Thymus (tissue), 11 donors: ENCODE measurements around the gene MED4. TPM values are rescaled to one million over a fixed set of nuclear protein-coding genes. Genes with fewer than 3 reads are reported as not detected.

ENCODE experiments used
- DNase-seq, 9 donors: peaks; one replicate each; pipeline ENCODE4 v3.0.0-alpha.2; 2013; ENCODE audit warnings: low spot score in 9 of 9, low read depth in 6 of 9, missing footprints in 1 of 9
- H3K27ac ChIP-seq, 2 donors: one replicate each; pipeline ENCODE4 v1.5.1; 2013; ENCODE audit warnings: control low read depth in 1 of 2, low read depth in 1 of 2, low read length in 1 of 2, mild to moderate bottlenecking in 1 of 2, moderate library complexity in 1 of 2
- H3K27me3 ChIP-seq, 2 donors: one replicate each; pipeline ENCODE4 v1.5.1; 2013; ENCODE audit warnings: low read length in 1 of 2; ENCODE audit not compliant: control insufficient read depth in 2 of 2, insufficient read depth in 1 of 2
- H3K36me3 ChIP-seq, 2 donors: one replicate each; pipeline ENCODE4 v1.5.1; 2013; ENCODE audit warnings: low read length in 1 of 2, mild to moderate bottlenecking in 1 of 2, moderate library complexity in 1 of 2; ENCODE audit not compliant: control insufficient read depth in 2 of 2, insufficient read depth in 2 of 2
- H3K4me1 ChIP-seq, 2 donors: one replicate each; pipeline ENCODE4 v1.5.1; 2013; ENCODE audit warnings: low read length in 2 of 2; ENCODE audit not compliant: control insufficient read depth in 2 of 2, insufficient read depth in 2 of 2
- H3K4me3 ChIP-seq, 2 donors: one replicate each; pipeline ENCODE4 v1.5.1; 2013; ENCODE audit warnings: low read length in 2 of 2, control low read depth in 1 of 2, mild to moderate bottlenecking in 1 of 2
- H3K9me3 ChIP-seq, 2 donors: one replicate each; pipeline ENCODE4 v1.5.1; 2013; ENCODE audit warnings: low read length in 1 of 2, mild to moderate bottlenecking in 1 of 2; ENCODE audit not compliant: control insufficient read depth in 2 of 2, insufficient read depth in 1 of 2
- whole genome bisulfite sequencing: extraction: QIAGEN DNeasy Blood & Tissue Kit; methylation state at CpG from one replicate; pipeline ENCODE4 v1.1.7; 2013; 5-methylcytosine and 5-hydroxymethylcytosine counted together
- polyA plus RNA-seq: library from polyadenylated mRNA; stranded (reverse); fragments of 200-250 nt; gene quantifications from one replicate; pipeline ENCODE4 v1.2.3, GENCODE V29; 2013
- total RNA-seq: library from RNA; stranded (reverse); fragments of 120-200 nt; gene quantifications from one replicate; pipeline ENCODE4 v1.2.4, GENCODE V29; 2013
- donor health status: healthy.

MED4 gene
- total and polyA plus RNA-seq, 2 donors, result 45.3 to 97.3 TPM

DNA sequence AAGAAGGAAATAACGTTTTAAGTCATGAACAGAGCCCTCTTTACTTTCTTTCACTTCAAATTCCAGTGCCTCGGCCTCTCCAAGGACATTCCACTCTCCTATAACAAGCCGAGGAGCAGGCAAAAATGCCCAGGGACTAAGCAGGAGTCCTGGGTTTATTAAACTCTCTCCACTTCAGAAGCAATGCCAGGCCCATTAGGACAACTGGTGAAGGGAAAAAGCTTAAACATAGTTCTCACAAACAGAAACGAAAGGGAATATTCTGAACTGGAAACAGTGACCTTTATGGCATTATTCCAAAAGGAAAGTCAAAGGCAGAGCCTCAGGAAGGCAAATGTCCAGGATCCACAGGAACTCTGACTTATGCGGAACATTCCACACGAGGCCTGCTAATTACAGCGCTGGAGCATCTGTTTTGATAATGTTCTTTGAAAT lies 30.9 kb upstream of the MED4 start:
- H3K27me3 ChIP-seq, result no peaks in the 10 kb centered on the region
- H3K4me1 ChIP-seq, result peaks cover 0 to 13% of the 10 kb centered on the region in 2 donors
- H3K9me3 ChIP-seq, result no peaks in the 10 kb centered on the region
- no peak overlapping the region for H3K4me3 ChIP-seq
- H3K36me3 ChIP-seq, result no peaks in the 10 kb centered on the region
- 90% methylated on average over 7 of the region's 7 CpGs for WGBS
- peak overlapping the region in 1 of 2 donors; percentile 33 for H3K27ac ChIP-seq
- DNase-seq, result no peak

DNA sequence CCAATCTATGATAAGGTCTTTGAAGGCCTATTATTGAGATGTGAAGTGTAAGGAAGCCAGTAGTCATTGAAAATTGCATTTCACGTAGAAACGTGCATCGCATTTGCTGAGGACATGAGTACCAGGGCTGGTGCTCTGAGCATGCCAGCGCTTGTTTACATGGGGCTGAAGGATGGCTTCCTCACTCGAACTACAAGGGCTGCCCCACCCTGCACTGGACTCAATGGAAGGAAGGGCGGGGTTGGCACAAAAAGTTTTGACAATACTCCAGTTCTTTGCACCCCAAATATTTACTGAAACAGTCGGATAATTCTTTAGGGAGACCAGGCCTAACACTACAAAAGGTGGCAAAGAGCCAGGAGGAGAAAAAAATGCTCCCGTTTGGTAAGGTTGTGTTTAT lies 28.9 kb upstream of the MED4 start:
- H3K27ac ChIP-seq, result no peak overlapping the region
- 96% methylated on average over 8 of the region's 8 CpGs for WGBS
- H3K4me1 ChIP-seq, result peaks cover 0 to 9% of the 10 kb centered on the region in 2 donors
- no peaks in the 10 kb centered on the region for H3K9me3 ChIP-seq
- no peaks in the 10 kb centered on the region for H3K36me3 ChIP-seq
- no peaks in the 10 kb centered on the region for H3K27me3 ChIP-seq
- H3K4me3 ChIP-seq, result no peak overlapping the region
- DNase-seq, result no peak

DNA sequence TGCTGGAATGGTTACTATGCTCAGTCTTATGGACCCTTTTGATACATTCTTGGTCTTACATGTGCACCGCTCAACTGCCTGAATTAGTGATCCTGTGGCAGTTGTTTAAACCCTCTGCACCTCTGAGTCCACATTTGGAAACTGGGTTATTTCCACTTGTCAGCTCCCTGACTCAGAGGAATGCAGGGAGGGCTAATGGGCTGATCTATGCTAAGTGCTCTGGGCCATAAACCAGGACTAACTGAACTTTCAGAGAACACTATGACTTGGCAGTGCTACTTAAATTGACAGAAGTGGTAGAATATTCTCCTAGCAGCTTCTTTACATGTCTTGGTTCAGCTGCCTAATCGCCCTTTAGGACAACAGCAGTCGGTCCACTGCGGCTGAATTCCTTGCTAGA lies 26.8 kb upstream of the MED4 start:
- WGBS, result over 99% methylated on average over 4 of the region's 4 CpGs
- DNase-seq, result no peak
- H3K4me1 ChIP-seq, result no peaks in the 10 kb centered on the region
- H3K4me3 ChIP-seq, result no peak overlapping the region
- H3K36me3 ChIP-seq, result no peaks in the 10 kb centered on the region
- no peaks in the 10 kb centered on the region for H3K9me3 ChIP-seq
- H3K27ac ChIP-seq, result no peak overlapping the region
- H3K27me3 ChIP-seq, result no peaks in the 10 kb centered on the region

DNA sequence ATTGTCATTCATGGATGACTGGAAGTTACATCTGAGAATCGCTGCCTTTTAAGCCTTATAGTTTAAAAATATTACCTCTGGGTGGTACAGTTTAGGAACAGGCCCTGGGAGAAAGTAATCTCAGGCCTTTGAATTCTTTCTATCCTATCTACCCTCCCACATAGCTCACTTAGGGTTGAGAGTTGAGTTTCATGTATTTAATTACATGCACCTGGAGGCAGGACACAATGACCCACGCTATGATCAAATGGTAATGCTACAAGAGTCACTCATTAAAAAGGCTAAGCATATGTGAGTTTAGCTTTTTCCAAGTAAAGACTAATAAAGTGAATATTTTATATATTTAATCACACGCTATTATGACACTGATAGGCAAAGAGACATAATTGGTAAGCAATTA lies 25.3 kb upstream of the MED4 start:
- WGBS, result 92% methylated on average over 3 of the region's 3 CpGs
- Histone ChIP-seq H3K36me3 (no peaks in the 10 kb centered on the region), H3K27me3 (no peaks in the 10 kb centered on the region), H3K4me3 (no peak overlapping the region), H3K27ac (no peak overlapping the region), H3K4me1 (no peaks in the 10 kb centered on the region), H3K9me3 (no peaks in the 10 kb centered on the region)
- no peak for DNase-seq

DNA sequence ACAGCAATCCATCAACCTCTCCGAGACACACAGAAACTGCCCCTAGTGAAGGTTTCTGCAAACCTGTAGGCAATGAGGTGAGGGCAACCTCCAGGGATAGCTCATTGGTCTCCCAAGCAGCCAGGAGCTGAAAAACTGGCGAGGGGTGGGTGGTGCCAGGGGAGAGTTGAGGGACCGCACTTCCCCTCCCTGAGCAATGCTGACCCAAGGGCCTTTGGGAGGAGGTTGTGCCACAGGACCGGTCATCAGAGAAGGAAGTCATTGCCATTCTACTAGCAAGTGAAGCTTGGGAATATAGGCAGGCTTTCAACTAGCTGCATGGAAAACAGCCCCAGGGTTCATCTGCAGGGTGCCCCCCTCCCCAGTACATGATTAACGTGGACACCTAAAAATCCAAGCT lies 23.1 kb upstream of the MED4 start:
- no peaks in the 10 kb centered on the region for H3K36me3 ChIP-seq
- WGBS, result 95% methylated on average over 5 of the region's 5 CpGs

DNA sequence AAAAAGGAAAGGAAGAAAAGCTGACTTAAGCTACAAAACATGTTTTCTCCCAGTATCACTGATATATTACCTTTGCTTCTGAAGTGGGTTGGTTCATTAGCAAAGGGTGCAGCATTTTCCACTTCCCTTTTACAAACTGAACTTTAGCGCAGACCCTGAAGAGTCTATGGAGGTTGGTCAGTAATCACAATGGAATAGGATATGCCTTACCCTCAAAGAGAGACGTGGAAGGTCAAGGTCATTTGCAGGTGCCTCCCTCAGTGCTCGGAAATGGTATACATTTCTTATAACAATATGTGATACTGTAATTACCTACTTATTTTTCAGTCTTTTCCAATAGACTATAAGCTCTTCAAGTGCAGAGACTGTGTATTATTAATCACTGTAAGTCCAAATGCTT lies 21.9 kb upstream of the MED4 start:
- no peaks in the 10 kb centered on the region for H3K36me3 ChIP-seq
- H3K9me3 ChIP-seq, result peaks cover 0 to 1% of the 10 kb centered on the region in 2 donors
- WGBS, result 65% methylated on average over 3 of the region's 3 CpGs
- no peak for DNase-seq
- no peak overlapping the region for H3K4me3 ChIP-seq
- H3K4me1 ChIP-seq, result no peaks in the 10 kb centered on the region
- no peak overlapping the region for H3K27ac ChIP-seq
- no peaks in the 10 kb centered on the region for H3K27me3 ChIP-seq

More for the DNA sequence above, 23.1 kb upstream of the MED4 start:
- Histone ChIP-seq H3K4me1 (no peaks in the 10 kb centered on the region), H3K27me3 (no peaks in the 10 kb centered on the region), H3K9me3 (peaks cover 0 to 1% of the 10 kb centered on the region in 2 donors), H3K27ac (no peak overlapping the region), H3K4me3 (no peak overlapping the region)
- DNase-seq, result no peak

DNA sequence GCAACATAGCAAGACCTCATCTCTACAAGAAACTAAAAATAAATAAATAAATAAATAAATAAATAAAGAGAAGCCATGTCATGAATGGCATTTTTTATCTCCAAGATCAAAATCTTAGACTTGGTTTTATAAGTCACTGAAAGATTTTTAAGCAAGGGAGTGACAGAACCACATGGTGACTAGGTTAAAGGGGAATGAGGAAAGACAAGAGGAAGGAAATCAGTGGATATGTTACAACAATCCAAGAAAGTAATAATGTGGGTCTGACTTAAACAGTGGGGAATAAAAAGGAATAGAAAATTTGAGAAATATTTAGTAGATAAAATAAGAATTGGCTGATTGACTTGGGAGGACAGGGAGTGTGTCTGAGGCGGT lies 18.8 kb upstream of the MED4 start:
- H3K4me3 ChIP-seq, result no peak overlapping the region
- WGBS, result 98% methylated on average over 1 of the region's 1 CpG
- peaks cover 0 to 1% of the 10 kb centered on the region in 2 donors for H3K9me3 ChIP-seq

DNA sequence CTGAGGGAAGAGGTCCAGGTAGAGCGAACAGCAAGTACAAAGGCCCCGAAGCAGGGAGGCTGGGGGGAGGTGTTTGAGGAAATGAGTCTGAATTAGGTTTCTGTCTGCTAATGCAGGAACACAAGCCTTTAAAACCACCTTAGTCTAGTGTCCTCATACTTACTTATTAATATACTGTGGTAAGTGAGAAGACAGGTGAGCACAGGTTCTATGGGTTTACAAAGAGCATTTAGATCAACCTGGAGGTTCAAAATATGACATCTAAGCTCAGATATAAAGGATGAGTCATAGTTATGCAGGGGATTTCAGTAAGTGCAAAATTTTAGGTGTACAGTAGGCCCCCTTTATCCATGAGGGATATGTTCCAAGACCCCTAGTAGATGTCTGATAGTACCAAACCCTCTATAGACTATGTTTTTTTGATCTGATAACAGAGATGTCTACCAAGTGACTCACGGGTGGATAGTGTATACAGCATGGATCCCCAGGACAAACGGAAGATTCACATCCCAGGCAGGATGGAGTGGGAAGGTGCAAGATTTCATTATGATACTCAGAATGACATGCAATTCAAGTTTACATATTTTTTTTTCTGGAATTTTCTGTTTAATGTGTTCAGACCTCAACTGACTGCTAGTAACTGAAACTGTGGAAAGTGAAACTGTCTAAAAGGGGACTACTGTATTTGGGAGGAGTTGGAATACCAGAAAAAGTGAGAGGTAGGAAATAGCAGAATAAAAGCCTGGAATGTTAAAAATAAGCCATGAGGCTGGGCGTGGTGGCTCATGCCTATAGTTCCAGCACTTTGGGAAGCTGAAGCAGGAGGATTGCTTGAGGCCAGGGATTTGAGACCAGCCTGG lies 18.2 kb upstream of the MED4 start:
- Histone ChIP-seq H3K9me3 (peaks cover 0 to 1% of the 10 kb centered on the region in 2 donors), H3K27ac (no peak overlapping the region), H3K36me3 (no peaks in the 10 kb centered on the region), H3K4me1 (no peaks in the 10 kb centered on the region), H3K4me3 (no peak overlapping the region), H3K27me3 (no peaks in the 10 kb centered on the region)
- no peak for DNase-seq
- 93% methylated on average over 5 of the region's 5 CpGs for WGBS

More for the DNA sequence above, 18.8 kb upstream of the MED4 start:
- DNase-seq, result no peak
- Histone ChIP-seq H3K27me3 (no peaks in the 10 kb centered on the region), H3K36me3 (no peaks in the 10 kb centered on the region), H3K27ac (no peak overlapping the region), H3K4me1 (no peaks in the 10 kb centered on the region)

DNA sequence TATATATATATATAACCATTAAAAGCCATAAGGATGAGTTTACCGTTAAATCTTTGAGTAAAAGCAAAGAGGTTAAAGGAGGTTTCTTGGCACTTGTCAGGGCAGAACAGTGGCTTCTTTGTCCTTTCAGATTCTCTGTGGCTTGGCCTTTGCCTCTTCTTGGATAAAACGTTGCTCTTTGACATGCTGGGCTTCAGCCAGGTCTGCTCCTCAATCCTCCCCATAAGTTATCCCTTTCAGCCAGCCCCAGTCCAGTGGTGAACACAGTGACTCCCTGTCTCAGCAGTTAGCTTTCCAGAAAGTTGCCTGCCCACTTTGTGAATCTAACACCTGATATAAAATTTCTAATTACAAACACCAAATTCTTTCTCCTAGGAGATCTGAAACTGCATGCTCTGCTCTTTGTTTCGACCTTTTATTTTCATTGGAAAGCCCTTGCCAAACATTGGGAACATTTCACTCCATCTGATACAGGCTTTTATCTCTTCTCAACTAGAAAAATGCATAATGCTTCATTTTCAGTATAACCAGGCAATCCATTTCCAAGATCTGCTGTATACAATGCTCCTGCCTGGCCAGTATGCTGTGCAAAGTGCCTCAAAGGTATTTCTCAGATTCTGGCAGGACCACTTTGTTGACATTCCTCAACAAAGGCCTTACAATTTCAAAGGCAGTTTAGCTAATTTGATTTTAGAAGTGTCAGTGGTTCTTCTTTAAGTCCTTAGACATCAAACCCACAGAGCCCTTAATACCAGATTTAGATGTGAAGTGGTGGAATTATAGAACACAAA lies 16.2 kb upstream of the MED4 start:
- Histone ChIP-seq H3K4me1 (no peaks in the 10 kb centered on the region), H3K27ac (peak overlapping the region in 1 of 2 donors; percentile 2), H3K4me3 (no peak overlapping the region), H3K27me3 (no peaks in the 10 kb centered on the region), H3K9me3 (peaks cover 0 to 1% of the 10 kb centered on the region in 2 donors), H3K36me3 (no peaks in the 10 kb centered on the region)
- 86% methylated on average over 3 of the region's 3 CpGs for WGBS
- no peak for DNase-seq
